Lung (tissue), 12 donors: Measurements from ENCODE around the gene LSP1. TPM values are rescaled to one million over a fixed set of nuclear protein-coding genes. Genes with fewer than 3 reads are reported as not detected.

Experiments used
- ATAC-seq: fragments of 200-7000 bp; cut with Tn5 transposase; one replicate; pipeline ENCODE4 v1.9.1; 2020; ENCODE audit warnings: moderate number of reproducible peaks; ENCODE audit not compliant: insufficient read depth, low FRiP score
- DNase-seq, 3 donors: peaks; one replicate each; pipeline ENCODE4 v3.0.0-alpha.2; 2013 to 2017
- H3K27ac ChIP-seq, 2 donors: one replicate each; pipeline ENCODE4 v1.5.1; 2013; ENCODE audit warnings: mild to moderate bottlenecking in 2 of 2, moderate library complexity in 2 of 2, control low read depth in 1 of 2, inconsistent platforms in 1 of 2, low read depth in 1 of 2, low read length in 1 of 2
- H3K27me3 ChIP-seq, 3 donors: one replicate each; pipeline ENCODE4 v1.5.1; 2013; ENCODE audit warnings: low read length in 2 of 3; ENCODE audit not compliant: control insufficient read depth in 3 of 3, insufficient read depth in 3 of 3
- H3K36me3 ChIP-seq, 4 donors: one replicate each; pipeline ENCODE4 v1.5.1; 2013; ENCODE audit warnings: low read length in 4 of 4, mild to moderate bottlenecking in 1 of 4, moderate library complexity in 1 of 4; ENCODE audit not compliant: control insufficient read depth in 4 of 4, insufficient read depth in 4 of 4
- H3K4me1 ChIP-seq, 5 donors: one replicate each; pipeline ENCODE4 v1.5.1; 2013; ENCODE audit warnings: low read length in 5 of 5, mild to moderate bottlenecking in 2 of 5, moderate library complexity in 1 of 5; ENCODE audit not compliant: control insufficient read depth in 5 of 5, insufficient read depth in 5 of 5
- H3K4me3 ChIP-seq: one replicate; pipeline ENCODE4 v1.5.1; 2013; ENCODE audit warnings: mild to moderate bottlenecking, control low read depth, moderate library complexity
- H3K9ac ChIP-seq, 2 donors: one replicate each; pipeline ENCODE4 v1.5.1; 2013; ENCODE audit warnings: low read length in 2 of 2, control low read depth in 1 of 2; ENCODE audit not compliant: insufficient read depth in 1 of 2
- H3K9me3 ChIP-seq, 4 donors: one replicate each; pipeline ENCODE4 v1.5.1; 2013; ENCODE audit warnings: low read length in 3 of 4, mild to moderate bottlenecking in 1 of 4, moderate library complexity in 1 of 4; ENCODE audit not compliant: control insufficient read depth in 4 of 4, insufficient read depth in 3 of 4
- CTCF ChIP-seq: IDR thresholded peaks from 2 replicates; pipeline ENCODE4 v1.5.1; 2012; ENCODE audit warnings: mild to moderate bottlenecking; ENCODE audit errors: control extremely low read depth, extremely low read depth
- WGBS, 2 donors: extraction: QIAGEN DNeasy Blood & Tissue Kit; methylation state at CpG; one replicate each; pipeline ENCODE4 v1.1.7; 2013; 5-methylcytosine and 5-hydroxymethylcytosine counted together
- polyA plus RNA-seq, 2 donors: library from polyadenylated mRNA; stranded (reverse); fragments of 200-250 nt; gene quantifications; one replicate each; pipeline ENCODE4 v1.2.1, GENCODE V29; 2013
- total RNA-seq, 2 donors: library from RNA; depleted of rRNA in 1 of 2; stranded (reverse); fragments of >200 nt in 1 of 2; gene quantifications; one replicate each; pipeline ENCODE4 v1.2.1, GENCODE V29; 2014 to 2021
- donor health status: control.
- donor health status: control.
- donor health status: Bipolar disorder and iron deficiency.
- donor health status: healthy.
- donor health status: DM: yes; HTN: yes; CAD: no.

LSP1 gene
- total and polyA plus RNA-seq, 4 donors: 44.9 to 121 (median 83.9) TPM

- WGBS, 2 donors: 84 to 88% methylated on average over 26 of the region's 26 CpGs
- ATAC-seq: no peak
- Histone ChIP-seq H3K4me1 (peaks cover 0 to 37% (median 2%) of the 10 kb centered on the region in 5 donors), H3K27ac (peak within 1 kb of the TSS in 1 of 2 donors; percentile 93), H3K36me3 (no peaks in the 10 kb centered on the region), H3K4me3 (no peak within 1 kb of the TSS), H3K27me3 (no peaks in the 10 kb centered on the region), H3K9me3 (no peaks in the 10 kb centered on the region), H3K9ac (no peak within 1 kb of the TSS)
- TF ChIP-seq CTCF: no peak
- DNase-seq: peak in 2 of 3 donors; percentile 42 to 67
These were observed 17.9 kb upstream of the LSP1 start, which contains the start of gene SYT8 for GRCh38 chr11:1834779-1835670. TSS of gene SYT8 (plus strand) at chr11:1834990. CDS start at chr11:1835106, 116 bp downstream.

GRCh38 chr11:1835671-1836010 lies 17.2 kb upstream of the LSP1 start:
- H3K36me3 ChIP-seq: no peaks in the 10 kb centered on the region
- H3K9me3 ChIP-seq: no peaks in the 10 kb centered on the region
- no peak overlapping the region for H3K9ac ChIP-seq
- peaks cover 0 to 31% (median 2%) of the 10 kb centered on the region in 5 donors for H3K4me1 ChIP-seq
- no peak for DNase-seq
- no peak overlapping the region for H3K27ac ChIP-seq
- ATAC-seq: no peak
- no peaks in the 10 kb centered on the region for H3K27me3 ChIP-seq
- TF ChIP-seq CTCF: no peak
- H3K4me3 ChIP-seq: no peak overlapping the region
- 89 to 93% methylated on average over 12 of the region's 12 CpGs for WGBS, 2 donors

- Histone ChIP-seq H3K4me3 (no peak overlapping the region), H3K27me3 (no peaks in the 10 kb centered on the region), H3K9ac (no peak overlapping the region), H3K27ac (no peak overlapping the region), H3K9me3 (no peaks in the 10 kb centered on the region), H3K4me1 (peaks cover 0 to 28% (median 2%) of the 10 kb centered on the region in 5 donors), H3K36me3 (no peaks in the 10 kb centered on the region)
- no peak for TF ChIP-seq CTCF
- no peak for ATAC-seq
- 90 to 94% methylated on average over 41 to 43 of the region's 43 CpGs for WGBS, 2 donors
- DNase-seq: no peak
These were observed 16.6 kb upstream of the LSP1 start for GRCh38 chr11:1836011-1836945.
